ENCODE data around the gene PSMD1.

DNA sequence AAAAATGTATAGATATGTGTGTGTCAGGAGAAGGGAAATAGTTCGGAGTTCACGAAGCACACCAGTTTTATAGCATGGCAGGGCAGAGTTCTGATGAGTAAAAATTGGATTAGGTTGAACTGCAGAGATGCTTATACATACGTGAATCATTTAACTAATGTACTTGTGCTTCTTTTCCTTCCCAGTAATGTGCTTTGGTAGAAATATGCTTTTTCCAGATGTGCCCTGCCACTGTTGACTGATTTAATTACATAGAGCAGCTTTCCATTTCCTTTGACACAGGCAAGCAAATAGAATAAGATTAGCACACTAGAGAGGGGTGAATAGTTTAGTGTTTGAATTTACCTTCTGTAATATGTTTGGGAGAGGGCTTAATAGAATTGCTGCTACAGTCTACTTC, 112.8 kb downstream of the PSMD1 start:
- no peak for TF ChIP-seq SIN3A (IDR thresholded peaks at IDR 0.05; ENCODE audit: borderline replicate concordance, insufficient read depth, low read length)
- no peak for TF ChIP-seq POLR2AphosphoS5 (IDR thresholded peaks at IDR 0.05; ENCODE audit: low read depth, low read length)
- TF ChIP-seq TAF1 (IDR thresholded peaks at IDR 0.05; ENCODE audit: borderline replicate concordance, insufficient read depth, low read length) = no peak
- TF ChIP-seq, protein P1, sequence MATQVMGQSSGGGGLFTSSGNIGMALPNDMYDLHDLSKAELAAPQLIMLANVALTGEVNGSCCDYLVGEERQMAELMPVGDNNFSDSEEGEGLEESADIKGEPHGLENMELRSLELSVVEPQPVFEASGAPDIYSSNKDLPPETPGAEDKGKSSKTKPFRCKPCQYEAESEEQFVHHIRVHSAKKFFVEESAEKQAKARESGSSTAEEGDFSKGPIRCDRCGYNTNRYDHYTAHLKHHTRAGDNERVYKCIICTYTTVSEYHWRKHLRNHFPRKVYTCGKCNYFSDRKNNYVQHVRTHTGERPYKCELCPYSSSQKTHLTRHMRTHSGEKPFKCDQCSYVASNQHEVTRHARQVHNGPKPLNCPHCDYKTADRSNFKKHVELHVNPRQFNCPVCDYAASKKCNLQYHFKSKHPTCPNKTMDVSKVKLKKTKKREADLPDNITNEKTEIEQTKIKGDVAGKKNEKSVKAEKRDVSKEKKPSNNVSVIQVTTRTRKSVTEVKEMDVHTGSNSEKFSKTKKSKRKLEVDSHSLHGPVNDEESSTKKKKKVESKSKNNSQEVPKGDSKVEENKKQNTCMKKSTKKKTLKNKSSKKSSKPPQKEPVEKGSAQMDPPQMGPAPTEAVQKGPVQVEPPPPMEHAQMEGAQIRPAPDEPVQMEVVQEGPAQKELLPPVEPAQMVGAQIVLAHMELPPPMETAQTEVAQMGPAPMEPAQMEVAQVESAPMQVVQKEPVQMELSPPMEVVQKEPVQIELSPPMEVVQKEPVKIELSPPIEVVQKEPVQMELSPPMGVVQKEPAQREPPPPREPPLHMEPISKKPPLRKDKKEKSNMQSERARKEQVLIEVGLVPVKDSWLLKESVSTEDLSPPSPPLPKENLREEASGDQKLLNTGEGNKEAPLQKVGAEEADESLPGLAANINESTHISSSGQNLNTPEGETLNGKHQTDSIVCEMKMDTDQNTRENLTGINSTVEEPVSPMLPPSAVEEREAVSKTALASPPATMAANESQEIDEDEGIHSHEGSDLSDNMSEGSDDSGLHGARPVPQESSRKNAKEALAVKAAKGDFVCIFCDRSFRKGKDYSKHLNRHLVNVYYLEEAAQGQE (IDR thresholded peaks at IDR 0.05; ENCODE audit: insufficient read depth in 1 of 2, low read depth in 2 of 2, low read length in 2 of 2) = no peak
- no peak for TF ChIP-seq FOXP2 (optimal IDR thresholded peaks at IDR 0.05; ENCODE audit: borderline replicate concordance, extremely low read depth, extremely low read length, insufficient read depth)

All from PFSK-1 (cell line).